ENCODE data around the gene GHRHR. TPM values are rescaled to one million over a fixed set of nuclear protein-coding genes. Genes with fewer than 3 reads are reported as not detected.

The GHRHR gene
- total and polyA plus RNA-seq, 9 of the 15 experiments (the other 6 are each of a cell fraction or from before 2014, with no cell fraction given): not detected

Other genes with a start within 250 kb of the GHRHR start
- not detected in 2 replicates for gene INMT, start 211.8 kb upstream of the GHRHR start, total RNA-seq (2014; rRNA removed)
- not detected in 2 replicates for gene INMT, start 211.8 kb upstream of the GHRHR start, total RNA-seq (2014; rRNA removed; fragmentation: Illumina TruSeq; extraction: Trizol)
- 0.04 TPM in 1 of 2 replicates, not detected in the other for gene INMT, start 211.8 kb upstream of the GHRHR start, total RNA-seq (2015; rRNA removed; fragmentation: Illumina TruSeq; extraction: Trizol)
- gene INMT, start 211.8 kb upstream of the GHRHR start, total RNA-seq (2021): 0.11 and 0.27 TPM in 2 replicates
- gene INMT, start 211.8 kb upstream of the GHRHR start, polyA plus RNA-seq (2011; rRNA removed): not detected in 2 replicates
- not detected in 2 replicates for gene INMT, start 211.8 kb upstream of the GHRHR start, polyA plus RNA-seq (2014; fragmentation: Illumina TruSeq; extraction: Trizol)
- not detected for gene INMT, start 211.8 kb upstream of the GHRHR start, polyA plus RNA-seq (2014; fragmentation: Nextera tagmentation; extraction: Ambion mirVana)
- not detected in 2 replicates for gene INMT, start 211.8 kb upstream of the GHRHR start, polyA plus RNA-seq (2014; rRNA removed)
- gene MINDY4, start 192.5 kb upstream of the GHRHR start, total RNA-seq (2014; rRNA removed): 11.0 and 13.0 TPM in 2 replicates
- gene MINDY4, start 192.5 kb upstream of the GHRHR start, total RNA-seq (2014; rRNA removed; fragmentation: Illumina TruSeq; extraction: Trizol): 9.9 and 11.9 TPM in 2 replicates
- gene MINDY4, start 192.5 kb upstream of the GHRHR start, total RNA-seq (2015; rRNA removed; fragmentation: Illumina TruSeq; extraction: Trizol): 14.1 and 14.4 TPM in 2 replicates
- 12.6 and 13.1 TPM in 2 replicates for gene MINDY4, start 192.5 kb upstream of the GHRHR start, total RNA-seq (2021)
- 4.9 and 8.1 TPM in 2 replicates for gene MINDY4, start 192.5 kb upstream of the GHRHR start, polyA plus RNA-seq (2011; rRNA removed)
- 13.6 and 16.7 TPM in 2 replicates for gene MINDY4, start 192.5 kb upstream of the GHRHR start, polyA plus RNA-seq (2014; fragmentation: Illumina TruSeq; extraction: Trizol)
- 1 to 10 TPM; 2.1 to 2.3 TPM for gene MINDY4, start 192.5 kb upstream of the GHRHR start, polyA plus RNA-seq (2014; fragmentation: Nextera tagmentation; extraction: Ambion mirVana)
- 9.7 and 10.0 TPM in 2 replicates for gene MINDY4, start 192.5 kb upstream of the GHRHR start, polyA plus RNA-seq (2014; rRNA removed)
- 3.1 and 9.0 TPM in 2 replicates for gene AQP1, start 52.1 kb upstream of the GHRHR start, total RNA-seq (2014; rRNA removed)
- 2.8 and 4.1 TPM in 2 replicates for gene AQP1, start 52.1 kb upstream of the GHRHR start, total RNA-seq (2014; rRNA removed; fragmentation: Illumina TruSeq; extraction: Trizol)
- 3.6 and 4.2 TPM in 2 replicates for gene AQP1, start 52.1 kb upstream of the GHRHR start, total RNA-seq (2015; rRNA removed; fragmentation: Illumina TruSeq; extraction: Trizol)
- gene AQP1, start 52.1 kb upstream of the GHRHR start, total RNA-seq (2021): 6.7 and 6.9 TPM in 2 replicates
- gene AQP1, start 52.1 kb upstream of the GHRHR start, polyA plus RNA-seq (2011; rRNA removed): 8.7 and 12.6 TPM in 2 replicates
- gene AQP1, start 52.1 kb upstream of the GHRHR start, polyA plus RNA-seq (2014; fragmentation: Illumina TruSeq; extraction: Trizol): 7.8 and 8.6 TPM in 2 replicates
- under 1 TPM; 0.18 to 0.45 TPM for gene AQP1, start 52.1 kb upstream of the GHRHR start, polyA plus RNA-seq (2014; fragmentation: Nextera tagmentation; extraction: Ambion mirVana)
- 5.4 and 6.7 TPM in 2 replicates for gene AQP1, start 52.1 kb upstream of the GHRHR start, polyA plus RNA-seq (2014; rRNA removed)
- gene ADCYAP1R1, start 88.4 kb downstream of the GHRHR start, total RNA-seq (2014; rRNA removed): not detected in 2 replicates
- not detected in 2 replicates for gene ADCYAP1R1, start 88.4 kb downstream of the GHRHR start, total RNA-seq (2014; rRNA removed; fragmentation: Illumina TruSeq; extraction: Trizol)
- not detected in 2 replicates for gene ADCYAP1R1, start 88.4 kb downstream of the GHRHR start, total RNA-seq (2015; rRNA removed; fragmentation: Illumina TruSeq; extraction: Trizol)
- not detected in 2 replicates for gene ADCYAP1R1, start 88.4 kb downstream of the GHRHR start, total RNA-seq (2021)
- gene ADCYAP1R1, start 88.4 kb downstream of the GHRHR start, polyA plus RNA-seq (2011; rRNA removed): 0.03 TPM in 1 of 2 replicates, not detected in the other
- not detected in 2 replicates for gene ADCYAP1R1, start 88.4 kb downstream of the GHRHR start, polyA plus RNA-seq (2014; fragmentation: Illumina TruSeq; extraction: Trizol)
- not detected for gene ADCYAP1R1, start 88.4 kb downstream of the GHRHR start, polyA plus RNA-seq (2014; fragmentation: Nextera tagmentation; extraction: Ambion mirVana)
- 0.07 TPM in 1 of 2 replicates, not detected in the other for gene ADCYAP1R1, start 88.4 kb downstream of the GHRHR start, polyA plus RNA-seq (2014; rRNA removed)

All from K562 (cell line).